GM18868 (cell line): Measurements from ENCODE around the gene IDH3B.
"Not testable (repeated sequence)": the region's sequence is repeated elsewhere in the genome, so short reads cannot be mapped to it uniquely, and the experiment has no call there.

ENCODE experiments used
- ATAC-seq: cut with Tn5 transposase; IDR thresholded peaks from one replicate; pipeline ENCODE4 v1.9.1; 2021; ENCODE audit warnings: mild to moderate bottlenecking, moderate library complexity; ENCODE audit not compliant: unreplicated experiment

Gene IDH3B

DNA sequence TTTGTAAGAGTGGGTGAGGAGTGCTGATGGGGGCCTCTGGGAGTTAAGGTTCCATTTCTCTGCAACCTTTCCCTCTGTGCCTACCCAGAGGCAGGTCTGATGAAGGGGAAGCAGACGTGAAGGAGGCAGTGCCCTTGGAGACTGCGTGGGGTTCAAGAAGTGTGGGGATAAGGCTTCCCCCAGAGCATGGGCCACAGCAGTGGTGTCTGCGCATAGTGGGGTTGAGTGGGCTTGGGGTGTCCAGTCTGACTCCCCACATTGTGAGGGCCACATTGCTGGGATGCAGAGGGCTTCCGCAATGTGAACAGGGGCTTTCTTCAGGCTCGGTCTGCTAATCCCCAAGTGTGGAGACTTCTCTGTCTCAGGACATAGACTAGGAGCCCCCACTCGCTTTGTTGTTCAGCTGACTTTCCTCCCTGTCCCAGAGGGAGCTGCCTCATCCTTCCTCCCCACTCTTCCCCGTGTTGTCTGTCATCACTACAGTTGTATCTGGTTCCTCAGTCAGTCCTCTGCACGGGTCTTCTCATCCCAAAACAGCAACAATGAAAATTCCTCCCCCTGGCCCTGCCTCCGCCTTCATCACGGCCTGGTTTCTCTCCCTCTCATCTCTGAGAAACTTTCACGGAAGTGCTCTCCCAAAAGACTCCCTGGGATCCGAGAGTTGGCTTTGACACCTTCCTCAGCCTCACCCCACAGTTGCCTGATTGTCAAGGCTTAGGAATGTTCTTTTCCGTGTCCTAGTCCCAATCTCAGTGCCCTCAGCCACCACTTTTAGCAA, 31.4 kb upstream of the IDH3B start:
- no peak for ATAC-seq

- ATAC-seq, result no peak
These were observed 30.5 kb upstream of the IDH3B start for GRCh38 chr20:2694519-2694918.

GRCh38 chr20:2694008-2694471, 30.0 kb upstream of the IDH3B start:
- ATAC-seq, result no peak

DNA sequence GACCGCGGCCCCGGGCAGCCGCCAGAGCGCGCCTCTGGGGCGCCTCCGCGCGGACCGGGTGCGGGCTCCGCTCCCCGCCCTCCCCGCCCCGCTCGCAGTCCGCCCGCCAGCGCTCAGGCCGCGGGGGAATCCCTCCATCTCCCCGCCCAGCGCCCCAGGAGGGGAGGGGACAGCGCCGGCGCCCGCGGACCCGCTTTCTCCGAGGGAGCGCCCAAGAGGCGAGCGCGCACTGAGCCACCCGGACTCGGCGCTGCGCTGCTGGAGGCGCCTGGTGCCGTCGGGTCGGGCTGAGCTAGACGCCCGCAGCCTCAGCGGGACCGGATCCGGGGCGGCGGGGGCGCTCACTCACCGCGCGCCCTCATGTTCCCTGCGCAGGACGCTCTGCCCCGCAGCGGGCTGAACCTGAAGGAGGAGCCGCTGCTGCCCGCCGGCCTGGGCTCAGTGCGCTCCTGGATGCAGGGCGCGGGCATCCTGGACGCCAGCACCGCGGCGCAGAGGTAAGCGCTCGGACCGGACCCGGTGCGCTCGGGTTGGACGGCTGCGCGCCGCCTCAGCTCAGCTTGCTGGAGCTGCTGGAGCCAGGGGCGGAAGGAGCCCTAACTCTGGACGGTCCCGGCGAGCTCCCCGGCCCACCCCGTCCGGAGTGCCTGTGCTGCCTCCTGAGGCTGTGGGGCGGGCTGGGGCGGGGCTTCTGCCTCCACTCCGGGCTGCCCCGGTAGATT, 29.4 kb upstream of the IDH3B start:
- no peak for ATAC-seq

DNA sequence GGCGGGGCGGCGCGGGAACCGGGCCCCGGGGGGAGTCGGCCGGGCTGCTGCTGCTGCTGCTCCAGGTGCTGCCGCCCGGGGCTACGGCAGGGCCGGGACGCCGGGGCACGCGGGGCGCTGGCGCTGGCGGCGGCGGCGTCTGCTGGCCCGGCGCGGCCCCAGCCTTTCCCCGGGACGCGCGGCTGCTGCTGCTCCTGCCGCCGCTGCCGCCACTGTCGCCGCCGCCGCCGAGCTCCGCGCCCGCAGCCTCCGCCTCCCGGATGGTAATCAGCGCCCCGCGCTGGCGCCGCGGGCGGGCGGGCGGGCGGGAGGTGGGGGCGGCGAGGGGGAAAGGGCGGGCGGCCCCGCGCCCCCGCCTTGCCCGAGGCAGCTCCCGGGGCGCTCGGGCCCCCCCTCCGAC, 28.9 kb upstream of the IDH3B start:
- ATAC-seq, result no peak

DNA sequence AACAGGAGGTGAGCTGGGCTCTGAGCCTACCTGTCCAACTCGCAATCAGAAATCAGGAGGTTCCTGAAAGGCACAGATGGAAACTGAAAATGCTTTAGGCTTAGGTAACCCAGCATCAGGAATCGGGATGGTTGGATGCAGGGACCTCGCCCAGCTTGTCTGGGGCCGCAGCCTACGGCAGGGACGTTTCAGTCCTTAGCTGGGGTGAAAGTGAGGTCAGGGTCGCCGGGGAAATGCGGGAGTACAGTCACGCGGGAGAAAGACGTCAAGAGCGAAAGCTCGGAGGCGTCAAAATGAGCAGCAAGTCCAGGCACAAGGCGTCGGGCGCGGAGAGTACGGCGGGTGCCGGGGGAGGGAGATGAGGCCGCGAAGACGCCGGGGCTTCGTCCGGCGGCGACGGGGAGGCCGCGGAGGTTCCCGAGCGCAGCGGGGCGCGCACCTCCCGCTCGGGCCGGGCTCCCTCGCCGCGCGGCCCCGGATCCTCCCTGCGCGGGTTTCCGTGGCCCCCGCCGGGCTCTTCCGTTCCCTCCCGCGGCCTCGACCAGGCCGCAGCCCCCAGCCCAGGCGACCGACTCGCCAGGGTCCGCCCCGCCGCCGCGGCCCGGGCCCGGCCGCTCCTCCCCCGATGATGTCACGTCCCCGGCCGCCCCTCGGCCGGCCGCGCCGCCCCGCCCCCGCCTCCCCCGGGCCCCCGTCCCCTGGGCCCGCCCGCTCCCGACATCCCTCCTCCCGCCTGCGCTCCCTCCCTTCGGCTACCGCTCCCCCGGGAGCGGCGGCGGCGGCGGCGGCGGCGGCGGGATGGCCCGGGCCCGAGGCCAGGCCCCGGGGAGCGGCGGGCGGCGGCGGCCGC, 28.2 kb upstream of the IDH3B start, which contains the start of gene EBF4:
TSS of gene EBF4 (plus strand) at position 745 of the 850 bp plus-strand sequence. CDS start 866 bp downstream, outside the sequence.
- no peak for ATAC-seq

GRCh38 chr20:2691663-2692035, 27.6 kb upstream of the IDH3B start:
- ATAC-seq, result no peak

GRCh38 chr20:2691127-2691526, 27.1 kb upstream of the IDH3B start:
- no peak for ATAC-seq

- no peak for ATAC-seq
These were observed 26.7 kb upstream of the IDH3B start for GRCh38 chr20:2690718-2691117.

GRCh38 chr20:2690213-2690612, 26.2 kb upstream of the IDH3B start:
- ATAC-seq, result no peak

DNA sequence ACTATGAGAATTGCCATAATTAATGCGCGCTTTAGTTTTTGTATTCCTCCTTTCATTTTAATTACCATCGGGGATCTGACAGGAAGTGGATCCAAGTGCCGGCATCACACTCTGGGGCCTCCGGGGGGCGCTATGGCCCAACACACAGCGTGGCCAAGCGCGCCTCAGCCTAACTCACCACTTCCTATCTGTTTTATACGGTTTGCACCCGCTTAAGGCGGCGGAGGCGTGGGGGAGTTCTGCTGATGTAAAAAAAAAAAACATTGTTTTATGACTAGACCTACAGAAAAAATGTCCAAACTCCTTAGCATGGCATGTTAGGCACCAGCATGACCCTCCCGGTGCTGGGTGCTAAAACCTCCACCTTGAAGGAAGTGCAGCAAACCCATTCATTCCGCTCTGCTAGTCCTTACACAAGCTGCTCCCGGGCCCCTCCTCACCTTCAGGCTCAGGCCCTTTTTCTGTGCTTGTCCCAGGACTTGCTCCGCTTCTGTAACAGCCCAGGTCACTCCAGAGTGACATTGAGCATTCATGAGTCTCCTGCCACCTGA, 24.1 kb upstream of the IDH3B start:
- ATAC-seq, result no peak

DNA sequence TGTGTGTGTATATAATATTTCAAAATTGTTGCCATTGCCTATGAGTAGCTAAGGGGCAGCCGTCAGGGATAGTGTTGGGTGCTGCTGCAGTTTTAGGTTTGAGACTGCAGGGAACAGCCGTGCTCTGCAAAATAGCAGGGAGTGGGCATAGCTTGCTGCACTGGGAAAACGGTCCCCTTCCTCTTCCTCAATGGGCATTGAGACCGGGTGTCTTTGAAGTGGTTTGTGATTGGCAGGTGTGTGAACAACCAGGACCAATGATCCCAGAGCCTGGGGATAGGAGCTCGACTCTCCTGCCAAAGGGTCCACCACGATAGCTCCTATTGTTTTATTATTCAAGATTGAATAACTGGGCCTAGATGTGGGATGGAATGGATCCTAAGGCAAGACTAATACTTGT, 23.5 kb upstream of the IDH3B start:
- no peak for ATAC-seq

GRCh38 chr20:2684817-2685216, 20.8 kb upstream of the IDH3B start:
- not testable (repeated sequence) for ATAC-seq

GRCh38 chr20:2682040-2682439, 18.0 kb upstream of the IDH3B start:
- ATAC-seq, result not testable (repeated sequence)

- no peak for ATAC-seq
These were observed 16.0 kb upstream of the IDH3B start for GRCh38 chr20:2680046-2680445.

- ATAC-seq, result no peak
These were observed 9.4 kb upstream of the IDH3B start for GRCh38 chr20:2673453-2673852.

DNA sequence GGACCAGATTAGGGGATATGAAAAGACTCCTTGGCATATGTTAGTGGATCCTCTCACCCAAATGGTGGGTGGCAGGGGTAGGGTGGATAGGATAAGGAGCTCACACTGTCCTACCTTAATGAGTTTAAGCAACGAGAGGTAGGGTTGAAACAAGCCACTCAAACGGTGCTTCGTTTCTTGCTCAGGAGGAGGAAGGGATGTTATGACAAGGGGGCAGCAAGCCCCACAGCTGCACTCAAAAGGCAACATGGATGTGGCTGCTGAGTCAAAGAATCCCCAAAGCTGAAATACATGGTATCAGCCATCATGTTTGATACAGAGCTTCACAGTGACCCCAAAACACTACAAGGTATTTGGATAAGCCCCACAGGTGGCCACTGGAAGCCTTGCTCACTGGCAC, 8.4 kb upstream of the IDH3B start:
- no peak for ATAC-seq

DNA sequence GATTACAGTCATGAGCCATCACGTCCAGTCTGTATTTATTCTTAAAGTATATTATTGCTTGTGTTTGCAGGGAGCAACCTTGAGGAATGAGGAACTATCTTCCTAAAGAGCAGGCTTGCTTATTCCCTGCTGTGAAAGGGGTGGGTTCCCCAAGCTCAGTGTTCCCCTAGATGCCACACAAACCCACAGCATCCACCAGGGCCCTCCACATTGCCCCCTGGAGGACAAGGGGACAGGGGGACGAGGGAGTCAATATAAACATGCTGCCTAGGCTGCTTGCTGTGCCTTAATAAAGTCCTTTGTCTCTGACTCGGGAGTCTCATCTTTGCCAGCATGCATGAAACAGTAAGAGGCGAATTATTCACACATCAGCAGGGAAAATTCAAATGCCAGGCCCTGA, 8.0 kb upstream of the IDH3B start:
- ATAC-seq, result no peak

- no peak for ATAC-seq
These were observed 591 bp downstream of the IDH3B start for GRCh38 chr20:2663364-2663886.

- no peak for ATAC-seq
These were observed 4.5 kb downstream of the IDH3B start for GRCh38 chr20:2659547-2659946.
